GM11168 (cell line): ENCODE results near the gene ANGPT4.
"Not testable (repeated sequence)": the region's sequence is repeated elsewhere in the genome, so short reads cannot be mapped to it uniquely, and the experiment has no call there.

ENCODE experiments used
- in situ Hi-C: fragments of 300-500 bp; cut with MboI; formaldehyde crosslinking; loops from one replicate; pipeline ENCODE4 v1.12.0; 2022; ENCODE audit warnings: low sequenced_read_pairs; ENCODE audit not compliant: unreplicated experiment

The ANGPT4 gene

GRCh38 chr20:879626-880025 lies 36.5 kb downstream of the ANGPT4 start:
- in situ Hi-C loops: no loop called here

GRCh38 chr20:878511-879307 lies 37.4 kb downstream of the ANGPT4 start:
- in situ Hi-C loops: no loop called here

- in situ Hi-C loops: no loop called here
Observed at GRCh38 chr20:877814-878213, 38.3 kb downstream of the ANGPT4 start.

GRCh38 chr20:875115-875514 lies 41.0 kb downstream of the ANGPT4 start:
- in situ Hi-C loops: no loop called here

GRCh38 chr20:873875-874607 lies 42.1 kb downstream of the ANGPT4 start:
- in situ Hi-C loops: no loop called here

- in situ Hi-C loops: no loop called here
Observed at GRCh38 chr20:872855-873520, 43.1 kb downstream of the ANGPT4 start.

GRCh38 chr20:871948-872347 lies 44.2 kb downstream of the ANGPT4 start:
- in situ Hi-C loops: no loop called here

GRCh38 chr20:871436-871835 lies 44.7 kb downstream of the ANGPT4 start:
- in situ Hi-C loops: no loop called here

GRCh38 chr20:870758-871157 lies 45.4 kb downstream of the ANGPT4 start:
- in situ Hi-C loops: no loop called here

- in situ Hi-C loops: no loop called here
Observed at GRCh38 chr20:869606-870005, 46.5 kb downstream of the ANGPT4 start.

GRCh38 chr20:868279-868678 lies 47.9 kb downstream of the ANGPT4 start:
- in situ Hi-C loops: no loop called here

GRCh38 chr20:865440-865839 lies 50.7 kb downstream of the ANGPT4 start:
- in situ Hi-C loops: no loop called here

- in situ Hi-C loops: no loop called here
Observed at GRCh38 chr20:860891-861290, 55.2 kb downstream of the ANGPT4 start.

- in situ Hi-C loops: no loop called here
Observed at GRCh38 chr20:859751-860231, 56.3 kb downstream of the ANGPT4 start.

GRCh38 chr20:858011-858410 lies 58.1 kb downstream of the ANGPT4 start:
- in situ Hi-C loops: no loop called here

GRCh38 chr20:856361-856775 lies 59.8 kb downstream of the ANGPT4 start:
- in situ Hi-C loops: no loop called here

- in situ Hi-C loops: no loop called here
Observed at GRCh38 chr20:855466-856360, 60.4 kb downstream of the ANGPT4 start.

- in situ Hi-C loops: no loop called here
Observed at GRCh38 chr20:854601-855000, 61.5 kb downstream of the ANGPT4 start.

GRCh38 chr20:853406-853996 lies 62.6 kb downstream of the ANGPT4 start:
- in situ Hi-C loops: no loop called here

GRCh38 chr20:848731-849130 lies 67.4 kb downstream of the ANGPT4 start:
- in situ Hi-C loops: not testable (repeated sequence)
